Mesenchymal stem cell (in vitro differentiated cells and primary cell): ENCODE results near the gene KLF13.

ENCODE experiments used
- DNase-seq: peaks from one replicate; pipeline ENCODE4 v3.0.0-alpha.2; 2013
- H2AFZ ChIP-seq: one replicate; pipeline ENCODE4 v1.6.1; 2013; ENCODE audit warnings: low read depth, mild to moderate bottlenecking, control low read depth, inconsistent platforms, low read length, moderate library complexity
- H2AK5ac ChIP-seq: 2 replicates; pipeline ENCODE4 v1.6.1; 2013; ENCODE audit warnings: low read length, moderate library complexity, mild to moderate bottlenecking, inconsistent platforms; ENCODE audit not compliant: severe bottlenecking
- H2BK120ac ChIP-seq: one replicate; pipeline ENCODE4 v1.6.1; 2013; ENCODE audit warnings: low read depth, mild to moderate bottlenecking, inconsistent platforms, low read length, moderate library complexity
- H2BK12ac ChIP-seq, 2 experiments: one replicate each; pipeline ENCODE4 v1.6.1; 2013; ENCODE audit warnings: inconsistent platforms in 2 of 2, low read length in 2 of 2, mild to moderate bottlenecking in 2 of 2, moderate library complexity in 2 of 2, control low read depth in 1 of 2
- H2BK15ac ChIP-seq: one replicate; pipeline ENCODE4 v1.6.1; 2013; ENCODE audit warnings: mild to moderate bottlenecking, low read depth, inconsistent platforms; ENCODE audit not compliant: poor library complexity, severe bottlenecking
- H2BK5ac ChIP-seq: 2 replicates; pipeline ENCODE4 v1.6.1; 2013; ENCODE audit warnings: low read depth, mild to moderate bottlenecking, low read length, control low read depth, inconsistent platforms; ENCODE audit not compliant: poor library complexity, severe bottlenecking
- H3K14ac ChIP-seq, 2 experiments: one replicate each; pipeline ENCODE4 v1.6.1; 2013; ENCODE audit warnings: inconsistent platforms in 2 of 2, low read length in 2 of 2, control low read depth in 1 of 2, mild to moderate bottlenecking in 1 of 2, moderate library complexity in 1 of 2
- H3K18ac ChIP-seq, 2 experiments: one replicate each; pipeline ENCODE4 v1.6.1; 2013; ENCODE audit warnings: inconsistent platforms in 2 of 2, low read length in 2 of 2, control low read depth in 1 of 2, low read depth in 1 of 2, mild to moderate bottlenecking in 1 of 2
- H3K23ac ChIP-seq, 2 experiments: one replicate each; pipeline ENCODE4 v1.6.1; 2013; ENCODE audit warnings: inconsistent platforms in 2 of 2, low read length in 2 of 2, mild to moderate bottlenecking in 2 of 2, moderate library complexity in 2 of 2, control low read depth in 1 of 2
- H3K27ac ChIP-seq: 2 replicates; pipeline ENCODE4 v1.5.1; 2013; ENCODE audit warnings: mild to moderate bottlenecking, moderate library complexity, low read length, control low read depth, inconsistent platforms; ENCODE audit not compliant: poor library complexity, severe bottlenecking
- H3K27me3 ChIP-seq, 2 experiments: 2 replicates each; pipeline versions ENCODE4 v1.6.1 to v1.7.0; 2013; ENCODE audit warnings: low read length in 2 of 2, mild to moderate bottlenecking in 2 of 2, moderate library complexity in 2 of 2, control low read depth in 1 of 2, inconsistent platforms in 1 of 2; ENCODE audit not compliant: control insufficient read depth in 1 of 2, insufficient read depth in 1 of 2
- H3K36me3 ChIP-seq, 2 experiments: 2 replicates each; pipeline versions ENCODE4 v1.6.1 to v1.7.0; 2013; ENCODE audit warnings: low read length in 2 of 2, control low read depth in 1 of 2, inconsistent platforms in 1 of 2, low read depth in 1 of 2, mild to moderate bottlenecking in 1 of 2; ENCODE audit not compliant: insufficient read depth in 2 of 2, control insufficient read depth in 1 of 2
- H3K4ac ChIP-seq, 2 experiments: one replicate each; pipeline ENCODE4 v1.6.1; 2013; ENCODE audit warnings: inconsistent platforms in 2 of 2, low read length in 2 of 2, mild to moderate bottlenecking in 2 of 2, moderate library complexity in 2 of 2, control low read depth in 1 of 2, low read depth in 1 of 2
- H3K4me1 ChIP-seq: 2 replicates; pipeline ENCODE4 v1.6.1; 2013; ENCODE audit warnings: low read depth, low read length, control low read depth; ENCODE audit not compliant: control insufficient read depth, insufficient read depth
- H3K4me2 ChIP-seq: 2 replicates; pipeline ENCODE4 v1.6.1; 2013; ENCODE audit warnings: low read length, mild to moderate bottlenecking, inconsistent platforms; ENCODE audit not compliant: poor library complexity, severe bottlenecking
- H3K4me3 ChIP-seq, 2 experiments: 2 replicates each; pipeline versions ENCODE4 v1.5.1 to v1.7.0; 2013; ENCODE audit warnings: low read length in 2 of 2, mild to moderate bottlenecking in 2 of 2, control low read depth in 1 of 2, low read depth in 1 of 2; ENCODE audit not compliant: insufficient read depth in 1 of 2
- H3K79me1 ChIP-seq: replicated peaks from 2 replicates; pipeline ENCODE4 v1.6.1; 2013; ENCODE audit warnings: mild to moderate bottlenecking, control low read depth, low read length, inconsistent platforms; ENCODE audit not compliant: poor library complexity, severe bottlenecking
- H3K9ac ChIP-seq: 2 replicates; pipeline ENCODE4 v1.7.0; 2013; ENCODE audit warnings: mild to moderate bottlenecking, low read length, moderate library complexity
- H3K9me3 ChIP-seq: 2 replicates; pipeline ENCODE4 v1.7.0; 2013; ENCODE audit warnings: mild to moderate bottlenecking, low read length; ENCODE audit not compliant: control insufficient read depth
- H4K8ac ChIP-seq: one replicate; pipeline ENCODE4 v1.6.1; 2013; ENCODE audit warnings: inconsistent platforms, mild to moderate bottlenecking, low read length, moderate library complexity
- H4K91ac ChIP-seq: one replicate; pipeline ENCODE4 v1.6.1; 2013; ENCODE audit warnings: mild to moderate bottlenecking, low read length, inconsistent platforms
- WGBS: methylation state at CpG from one replicate; pipeline ENCODE4 v1.1.7; 2013; ENCODE audit warnings: mixed read lengths; 5-methylcytosine and 5-hydroxymethylcytosine counted together

Gene KLF13

DNA sequence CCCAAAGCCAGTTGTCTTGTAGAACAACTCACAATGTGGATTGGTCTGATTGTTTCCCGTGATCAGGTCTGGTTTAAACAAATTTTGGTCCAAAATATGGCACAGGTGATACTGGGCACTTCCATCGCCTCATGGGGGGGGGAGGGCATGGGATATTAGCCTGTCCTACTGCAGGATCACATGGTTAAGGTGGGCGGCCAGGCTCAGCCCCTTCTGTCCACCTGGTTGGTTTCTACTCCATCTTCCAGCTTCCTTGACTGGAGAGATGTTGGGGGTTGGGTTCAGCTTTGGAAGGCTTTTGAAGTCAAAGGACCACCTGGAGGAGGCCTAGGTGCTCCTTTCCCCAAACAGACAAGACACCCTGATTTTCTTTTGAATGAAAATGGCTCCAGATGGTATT lies 7.2 kb downstream of the KLF13 start:
- Histone ChIP-seq H2BK15ac (no peak overlapping the region), H4K91ac (no peak overlapping the region), H2BK5ac (no peak overlapping the region), H3K36me3 (peaks cover 0 to 9% of the 10 kb centered on the region in 2 experiments), H3K9me3 (no peaks in the 10 kb centered on the region), H3K23ac (no peak overlapping the region), H3K4me1 (peaks cover 21% of the 10 kb centered on the region), H4K8ac (no peak overlapping the region), H3K9ac (no peak overlapping the region), H2AK5ac (no peak overlapping the region), H3K4me2 (no peak overlapping the region), H3K4ac (no peak overlapping the region), H2BK120ac (no peak overlapping the region), H2BK12ac (no peak overlapping the region), H3K27me3 (no peaks in the 10 kb centered on the region), H3K18ac (peak overlapping the region in 1 of 2 experiments; percentile 34), H2AFZ (no peak overlapping the region), H3K4me3 (no peak overlapping the region), H3K14ac (no peak overlapping the region), H3K27ac (no peak overlapping the region), H3K79me1 (peaks cover 58% of the 10 kb centered on the region)
- no peak for DNase-seq
- 86% methylated on average over 3 of the region's 3 CpGs for WGBS

DNA sequence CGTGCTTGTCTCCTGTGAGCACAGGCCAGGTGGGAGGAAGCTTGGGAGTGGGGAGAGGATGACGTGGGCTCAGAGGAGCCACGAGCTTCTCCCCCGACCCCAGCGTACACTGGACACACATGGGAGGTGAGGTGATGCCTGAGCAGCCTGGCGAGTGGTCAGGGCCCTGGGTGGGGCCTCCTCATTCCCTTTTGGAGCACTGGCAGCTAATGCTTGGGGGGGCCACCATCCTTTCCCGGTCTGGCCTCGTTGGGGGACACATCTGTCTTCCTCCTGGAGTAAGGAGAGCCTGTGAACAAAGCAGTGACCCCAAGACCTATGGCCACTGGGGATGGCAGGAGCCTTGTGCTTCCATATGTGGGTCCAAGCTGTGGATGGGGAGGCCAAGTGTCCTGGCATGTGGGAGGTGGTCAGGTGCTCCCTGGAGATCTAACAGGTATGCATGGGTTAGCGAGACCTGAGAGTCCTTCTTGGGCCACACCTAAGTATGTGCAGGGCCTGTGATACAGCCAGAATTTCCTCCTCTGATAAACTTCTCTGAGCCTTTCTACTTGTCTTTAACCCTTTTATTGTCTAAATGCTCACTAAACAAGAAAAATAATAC lies 9.5 kb downstream of the KLF13 start:
- WGBS, result 99% methylated on average over 9 of the region's 9 CpGs
- DNase-seq, result no peak
- no peak overlapping the region for H2BK12ac ChIP-seq

DNA sequence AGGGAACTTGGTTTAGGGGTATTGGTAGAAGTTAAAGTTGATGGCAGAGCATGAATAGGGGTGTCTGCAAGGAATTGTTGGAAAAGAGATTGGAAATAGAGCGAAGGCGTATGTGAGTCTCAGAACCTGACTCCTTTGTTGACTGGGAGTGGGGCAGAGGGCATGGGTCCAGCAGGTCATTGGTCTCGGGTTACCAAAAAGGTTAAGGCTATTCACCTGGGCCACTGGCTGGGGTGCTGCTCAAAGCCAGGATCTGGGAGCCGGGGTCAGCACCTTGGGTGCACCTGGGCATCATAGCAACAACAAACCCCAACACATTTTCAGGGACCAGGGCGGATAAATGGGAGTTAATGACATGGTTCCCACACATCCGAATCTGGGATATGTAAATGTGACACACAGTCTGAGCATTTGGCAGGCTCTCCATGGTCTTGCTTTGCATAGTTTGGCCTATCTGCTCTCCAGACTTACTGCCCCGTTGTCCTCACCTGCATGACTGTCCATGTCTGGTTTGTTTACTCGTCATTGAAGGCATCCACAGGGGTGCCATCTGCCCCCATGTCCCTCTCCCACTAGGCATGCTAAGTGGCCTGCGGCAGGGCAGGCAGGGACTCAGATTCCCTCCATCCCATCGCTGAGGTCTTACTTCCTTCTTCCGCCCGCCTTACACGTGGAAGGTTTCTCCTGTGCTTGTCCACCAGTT lies 10.1 kb downstream of the KLF13 start:
- Histone ChIP-seq H3K27me3 (no peaks in the 10 kb centered on the region), H3K27ac (no peak overlapping the region), H2AFZ (no peak overlapping the region), H2BK5ac (no peak overlapping the region), H3K4me2 (no peak overlapping the region), H4K91ac (no peak overlapping the region), H3K9ac (no peak overlapping the region), H3K4me3 (no peak overlapping the region), H3K4me1 (peaks cover 20% of the 10 kb centered on the region), H3K9me3 (no peaks in the 10 kb centered on the region), H2BK12ac (no peak overlapping the region), H3K79me1 (peaks cover 57% of the 10 kb centered on the region), H2BK15ac (no peak overlapping the region), H3K4ac (no peak overlapping the region), H2AK5ac (no peak overlapping the region), H3K36me3 (peaks cover 0 to 3% of the 10 kb centered on the region in 2 experiments), H3K23ac (no peak overlapping the region), H3K18ac (no peak overlapping the region), H2BK120ac (no peak overlapping the region), H3K14ac (peak overlapping the region in 1 of 2 experiments; percentile 35), H4K8ac (no peak overlapping the region)
- 90% methylated on average over 13 of the region's 13 CpGs for WGBS
- no peak for DNase-seq

More for the DNA sequence above, 9.5 kb downstream of the KLF13 start:
- Histone ChIP-seq H3K23ac (no peak overlapping the region), H3K4me2 (no peak overlapping the region), H4K91ac (no peak overlapping the region), H2BK15ac (no peak overlapping the region), H3K4me3 (no peak overlapping the region), H3K79me1 (peaks cover 62% of the 10 kb centered on the region), H2AFZ (no peak overlapping the region), H4K8ac (no peak overlapping the region), H3K14ac (no peak overlapping the region), H3K4ac (no peak overlapping the region), H2AK5ac (no peak overlapping the region), H3K36me3 (peaks cover 0 to 8% of the 10 kb centered on the region in 2 experiments), H3K18ac (no peak overlapping the region), H3K27me3 (no peaks in the 10 kb centered on the region), H3K9me3 (no peaks in the 10 kb centered on the region), H3K27ac (no peak overlapping the region), H3K9ac (no peak overlapping the region), H3K4me1 (peaks cover 24% of the 10 kb centered on the region), H2BK120ac (no peak overlapping the region), H2BK5ac (no peak overlapping the region)

DNA sequence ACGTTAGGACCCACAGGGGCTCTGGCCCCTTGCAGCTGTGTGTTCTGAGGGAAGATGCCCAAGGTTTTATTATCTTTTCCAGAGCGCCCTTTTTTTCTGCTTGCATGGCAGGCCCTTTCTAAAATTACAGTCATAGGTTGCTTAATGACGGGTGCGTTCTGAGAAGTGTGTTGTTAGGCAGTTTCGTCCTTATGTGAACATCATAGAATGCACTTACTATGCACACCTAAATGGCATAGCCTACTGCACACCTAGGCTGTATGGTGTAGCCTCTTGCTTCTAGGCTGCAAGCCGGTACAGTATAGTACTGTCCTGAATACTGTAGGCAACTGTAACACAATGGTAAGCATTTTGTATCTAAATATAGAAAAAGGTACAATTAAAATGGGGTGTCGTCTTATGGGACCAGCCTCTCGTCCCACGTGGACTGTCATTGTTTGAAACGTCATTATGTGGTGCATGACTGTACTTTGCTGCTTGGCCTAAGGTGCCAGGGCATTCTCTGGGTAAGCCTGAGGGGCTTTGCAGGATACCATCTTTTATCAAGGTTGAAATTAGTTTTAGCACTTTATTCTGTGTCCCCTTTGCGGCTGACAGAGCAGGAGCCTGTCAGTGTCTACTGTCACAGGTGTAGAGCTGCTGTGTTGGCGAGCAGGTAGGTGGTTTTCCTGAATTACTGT lies 10.9 kb downstream of the KLF13 start:
- Histone ChIP-seq H3K4me1 (peaks cover 20% of the 10 kb centered on the region), H3K4me3 (no peak overlapping the region), H3K14ac (no peak overlapping the region), H3K27me3 (no peaks in the 10 kb centered on the region), H2BK15ac (no peak overlapping the region), H3K36me3 (peaks cover 0 to 3% of the 10 kb centered on the region in 2 experiments), H3K23ac (no peak overlapping the region), H4K91ac (no peak overlapping the region), H3K27ac (no peak overlapping the region), H2AFZ (no peak overlapping the region), H3K4ac (no peak overlapping the region), H2BK12ac (no peak overlapping the region), H4K8ac (no peak overlapping the region), H2AK5ac (no peak overlapping the region), H2BK5ac (no peak overlapping the region), H3K9me3 (no peaks in the 10 kb centered on the region), H3K9ac (no peak overlapping the region), H3K79me1 (peaks cover 62% of the 10 kb centered on the region), H3K18ac (no peak overlapping the region), H3K4me2 (no peak overlapping the region), H2BK120ac (no peak overlapping the region)
- WGBS, result 92% methylated on average over 10 of the region's 12 CpGs
- DNase-seq, result no peak
